ENCODE measurements around the gene DOCK9.
"Not testable (repeated sequence)": the region's sequence is repeated elsewhere in the genome, so short reads cannot be mapped to it uniquely, and the experiment has no call there.

The DOCK9 gene

GRCh38 chr13:98916403-98916802 lies 61.5 kb downstream of the DOCK9 start:
- DNase-seq (ENCODE audit: low spot score): no peak

- DNase-seq (ENCODE audit: low spot score): no peak
Observed at GRCh38 chr13:98915981-98916380, 61.9 kb downstream of the DOCK9 start.

GRCh38 chr13:98915563-98915962 lies 62.3 kb downstream of the DOCK9 start:
- no peak for DNase-seq (ENCODE audit: low spot score)

GRCh38 chr13:98913741-98914140 lies 64.1 kb downstream of the DOCK9 start:
- DNase-seq (ENCODE audit: low spot score): no peak

GRCh38 chr13:98912846-98913245 lies 65.0 kb downstream of the DOCK9 start:
- no peak for DNase-seq (ENCODE audit: low spot score)

GRCh38 chr13:98910501-98910951 lies 67.3 kb downstream of the DOCK9 start:
- DNase-seq (ENCODE audit: low spot score): peak; percentile 49

GRCh38 chr13:98909016-98909415 lies 68.8 kb downstream of the DOCK9 start:
- DNase-seq (ENCODE audit: low spot score): peak; percentile 3

GRCh38 chr13:98906746-98907502 lies 70.9 kb downstream of the DOCK9 start:
- no peak for DNase-seq (ENCODE audit: low spot score)

- DNase-seq (ENCODE audit: low spot score): no peak
Observed at GRCh38 chr13:98905199-98905598, 72.7 kb downstream of the DOCK9 start.

GRCh38 chr13:98900442-98900841 lies 77.4 kb downstream of the DOCK9 start:
- DNase-seq (ENCODE audit: low spot score): no peak

- DNase-seq (ENCODE audit: low spot score): no peak
Observed at GRCh38 chr13:98897706-98898105, 80.2 kb downstream of the DOCK9 start.

GRCh38 chr13:98896868-98897144 lies 81.1 kb downstream of the DOCK9 start:
- no peak for DNase-seq (ENCODE audit: low spot score)

- no peak for DNase-seq (ENCODE audit: low spot score)
Observed at GRCh38 chr13:98896083-98896867, 81.6 kb downstream of the DOCK9 start.

- DNase-seq (ENCODE audit: low spot score): not testable (repeated sequence)
Observed at GRCh38 chr13:98894814-98895213, 83.0 kb downstream of the DOCK9 start.

- no peak for DNase-seq (ENCODE audit: low spot score)
Observed at GRCh38 chr13:98893371-98893770, 84.5 kb downstream of the DOCK9 start.

- no peak for DNase-seq (ENCODE audit: low spot score)
Observed at GRCh38 chr13:98892821-98893220, 85.0 kb downstream of the DOCK9 start.

GRCh38 chr13:98892077-98892476 lies 85.8 kb downstream of the DOCK9 start:
- DNase-seq (ENCODE audit: low spot score): no peak

- DNase-seq (ENCODE audit: low spot score): no peak
Observed at GRCh38 chr13:98890925-98891324, 86.9 kb downstream of the DOCK9 start.

- no peak for DNase-seq (ENCODE audit: low spot score)
Observed at GRCh38 chr13:98890186-98890585, 87.7 kb downstream of the DOCK9 start.

- DNase-seq (ENCODE audit: low spot score): no peak
Observed at GRCh38 chr13:98889419-98890085, 88.3 kb downstream of the DOCK9 start.

- DNase-seq (ENCODE audit: low spot score): no peak
Observed at GRCh38 chr13:98888890-98889279, 89.0 kb downstream of the DOCK9 start.

GRCh38 chr13:98888222-98888889 lies 89.5 kb downstream of the DOCK9 start:
- no peak for DNase-seq (ENCODE audit: low spot score)
